H4 (cell line): ENCODE measurements around the gene ATXN1. TPM values are rescaled to one million over a fixed set of nuclear protein-coding genes. Genes with fewer than 3 reads are reported as not detected.

ENCODE experiments used
- DNase-seq: peaks from one replicate; pipeline ENCODE4 v3.0.0-alpha.2; 2015; ENCODE audit warnings: low spot score
- total RNA-seq: library from RNA; depleted of rRNA; stranded (reverse); fragments of >200 nt; shearing (Covaris generic); gene quantifications from 2 replicates; pipeline ENCODE4 v1.2.3, GENCODE V29; 2014

Gene ATXN1
- total RNA-seq, 1 experiment from 2014 or later: 18.9 TPM

DNA sequence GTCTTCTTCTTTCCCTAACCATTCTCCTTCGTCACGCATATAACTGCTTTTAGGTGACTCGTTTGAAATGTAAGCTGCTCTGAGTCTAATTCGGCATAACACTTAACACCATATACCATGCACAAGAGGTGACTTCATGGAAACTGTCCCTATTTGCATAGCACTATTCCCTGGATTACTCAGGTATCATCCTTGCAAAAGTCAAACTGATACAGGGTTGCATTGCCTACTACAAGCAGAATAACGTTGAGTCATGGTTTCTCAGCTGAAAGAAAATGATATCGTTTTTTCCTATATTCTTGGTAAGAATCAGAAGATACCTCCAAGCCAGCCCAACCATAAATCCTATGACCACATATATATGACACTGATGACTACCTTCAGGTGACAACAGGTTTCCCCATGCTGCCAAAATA, 227.5 kb downstream of the ATXN1 start:
- DNase-seq: no peak

DNA sequence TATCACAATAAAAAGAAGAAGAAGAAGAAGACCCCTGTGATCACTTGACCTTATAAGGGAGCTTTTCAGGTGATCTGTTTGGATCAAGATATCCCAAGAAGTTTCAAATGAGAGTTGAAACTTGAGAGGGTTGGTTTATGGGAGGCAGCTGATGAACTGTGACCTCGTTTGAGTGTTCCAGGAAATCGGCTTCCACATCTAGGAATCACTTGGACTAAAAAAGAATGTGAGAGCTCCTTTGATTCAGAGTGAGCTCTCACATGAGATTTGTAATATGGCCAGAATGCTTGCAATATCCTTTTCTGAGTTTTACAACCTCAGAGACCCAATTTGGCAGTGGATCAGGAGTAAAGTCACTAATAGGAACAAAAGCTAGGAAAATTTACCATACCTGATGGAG, 228.1 kb downstream of the ATXN1 start:
- DNase-seq: no peak

DNA sequence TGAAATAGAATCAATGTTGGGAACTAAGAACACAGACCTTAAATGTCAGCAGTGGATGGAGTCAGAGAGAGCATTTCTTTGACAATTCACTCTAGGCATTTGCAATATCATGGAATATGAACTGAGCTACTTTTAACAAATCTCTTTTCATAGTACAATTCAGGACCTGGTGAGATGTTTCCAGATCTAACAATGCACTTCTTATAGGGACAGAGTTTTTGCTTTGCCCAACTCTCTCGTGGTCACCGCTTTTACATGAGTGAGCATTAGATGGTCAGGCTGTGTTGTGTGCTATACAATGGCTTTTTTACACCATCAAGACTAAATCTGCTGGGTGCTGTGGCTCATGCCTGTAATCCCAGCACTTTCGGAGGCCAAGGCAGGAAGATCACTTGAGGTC, 233.6 kb downstream of the ATXN1 start:
- DNase-seq: no peak

DNA sequence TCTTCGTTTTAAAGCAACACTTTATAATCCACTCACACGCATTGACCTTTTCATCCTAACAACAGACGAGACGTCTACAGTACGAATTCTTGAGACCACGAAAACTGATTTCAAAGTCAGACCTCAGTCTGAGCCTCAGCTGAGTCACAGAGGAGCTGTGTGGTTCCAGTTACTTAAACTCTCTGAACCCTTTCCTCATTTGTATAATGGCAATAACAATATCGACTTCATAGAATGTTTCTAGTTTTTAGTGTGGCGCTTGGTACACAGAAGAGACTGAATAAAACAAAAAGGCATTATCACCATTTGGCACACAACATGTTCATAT, 236.9 kb downstream of the ATXN1 start:
- peak; percentile 25 for DNase-seq

DNA sequence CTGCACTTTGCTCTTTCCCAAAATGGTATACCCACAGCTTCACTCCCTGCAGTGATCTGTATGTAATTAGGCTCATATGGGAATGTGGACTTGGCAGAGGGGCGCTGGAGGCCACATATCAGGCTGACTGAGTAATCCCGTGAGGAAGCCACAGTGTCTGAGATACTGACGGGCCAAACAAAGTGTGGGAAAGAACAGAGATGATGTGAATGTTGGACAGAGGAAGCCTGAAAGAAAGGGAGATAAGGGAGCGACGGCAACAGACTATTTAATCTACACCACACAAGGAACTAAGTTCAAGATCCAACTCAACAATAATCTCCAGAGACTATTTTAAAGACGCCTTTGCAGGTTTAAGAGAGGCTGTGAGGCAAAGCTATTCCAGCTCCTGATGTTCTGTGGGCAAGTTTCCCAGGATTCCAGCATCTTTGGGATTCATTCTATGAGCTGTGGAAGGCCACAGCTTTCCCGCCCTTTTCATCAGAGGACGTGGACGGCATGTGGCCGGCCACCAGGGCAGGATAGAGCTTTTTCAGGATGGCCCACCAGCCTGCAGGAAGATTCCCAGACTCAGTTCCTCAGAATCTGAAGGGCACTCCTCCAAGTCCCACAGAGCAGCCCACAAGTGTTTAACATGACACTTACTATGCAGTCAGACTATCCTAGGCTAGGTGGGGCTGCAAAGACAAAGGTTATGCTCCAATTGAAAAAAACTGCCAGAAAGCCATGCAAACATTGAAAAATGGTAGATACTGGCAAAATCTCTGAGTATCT, 237.5 kb downstream of the ATXN1 start:
- peak; percentile 35 for DNase-seq

DNA sequence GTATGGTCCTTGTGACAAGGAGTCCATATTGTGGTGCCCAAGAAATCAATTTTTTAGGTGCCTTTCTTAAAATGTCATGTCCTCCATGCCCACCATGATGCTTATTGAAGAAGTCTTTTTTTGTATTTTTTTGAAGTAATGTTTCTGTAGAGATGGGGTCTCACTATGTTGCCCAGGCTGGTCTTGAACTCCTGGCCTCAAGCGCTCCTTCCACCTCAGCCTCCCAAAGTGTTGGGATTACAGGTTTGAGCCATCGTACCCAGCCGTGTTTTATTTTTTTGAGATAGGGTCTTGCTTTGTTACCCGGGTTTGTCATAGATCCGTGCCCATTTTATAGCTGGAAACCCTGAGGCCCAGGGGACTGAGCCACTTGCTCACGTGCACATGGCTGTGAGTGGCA, 238.3 kb downstream of the ATXN1 start:
- no peak for DNase-seq

DNA sequence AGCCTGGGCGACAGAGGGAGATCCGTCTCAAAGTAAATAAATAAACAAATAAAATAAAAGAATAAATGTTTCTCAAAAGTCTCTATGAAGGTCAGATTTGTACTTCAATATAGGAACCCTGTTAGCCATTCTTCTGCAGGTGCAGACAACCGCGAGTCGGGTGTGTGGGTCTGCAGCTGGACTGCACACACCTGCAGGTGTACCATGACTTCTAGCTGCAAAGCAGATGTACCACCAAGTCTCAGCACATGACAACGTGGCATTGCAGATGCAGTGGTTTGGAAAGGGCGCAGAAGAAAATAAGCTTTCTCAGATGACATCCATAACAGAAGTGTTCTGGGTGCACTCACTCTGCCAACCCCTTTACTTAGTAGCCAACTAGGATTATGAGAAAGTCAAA, 239.7 kb downstream of the ATXN1 start:
- no peak for DNase-seq

GRCh38 chr6:16519265-16520242, 241.7 kb downstream of the ATXN1 start:
- no peak for DNase-seq

DNA sequence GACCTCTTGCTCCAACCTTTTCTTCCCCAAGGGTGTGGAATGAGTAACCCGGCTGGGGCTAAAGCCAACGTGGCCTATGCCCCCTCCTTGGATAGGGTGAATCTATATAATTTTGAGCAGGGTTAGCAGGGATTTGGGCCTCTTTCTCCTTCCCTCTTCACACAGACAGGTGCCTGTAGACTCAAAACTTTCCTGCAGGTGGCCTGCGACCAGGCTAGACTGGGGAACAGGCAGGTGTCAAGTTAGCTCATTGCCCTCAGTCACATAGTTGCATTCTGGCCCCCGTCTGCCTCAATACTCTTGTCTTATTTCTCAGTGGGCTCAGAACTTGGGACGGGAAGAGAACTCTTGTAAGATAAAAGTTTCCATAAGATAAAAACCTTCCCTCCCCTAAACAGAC, 243.0 kb downstream of the ATXN1 start:
- DNase-seq: no peak

GRCh38 chr6:16514249-16514648, 247.0 kb downstream of the ATXN1 start:
- DNase-seq: peak; percentile 41

DNA sequence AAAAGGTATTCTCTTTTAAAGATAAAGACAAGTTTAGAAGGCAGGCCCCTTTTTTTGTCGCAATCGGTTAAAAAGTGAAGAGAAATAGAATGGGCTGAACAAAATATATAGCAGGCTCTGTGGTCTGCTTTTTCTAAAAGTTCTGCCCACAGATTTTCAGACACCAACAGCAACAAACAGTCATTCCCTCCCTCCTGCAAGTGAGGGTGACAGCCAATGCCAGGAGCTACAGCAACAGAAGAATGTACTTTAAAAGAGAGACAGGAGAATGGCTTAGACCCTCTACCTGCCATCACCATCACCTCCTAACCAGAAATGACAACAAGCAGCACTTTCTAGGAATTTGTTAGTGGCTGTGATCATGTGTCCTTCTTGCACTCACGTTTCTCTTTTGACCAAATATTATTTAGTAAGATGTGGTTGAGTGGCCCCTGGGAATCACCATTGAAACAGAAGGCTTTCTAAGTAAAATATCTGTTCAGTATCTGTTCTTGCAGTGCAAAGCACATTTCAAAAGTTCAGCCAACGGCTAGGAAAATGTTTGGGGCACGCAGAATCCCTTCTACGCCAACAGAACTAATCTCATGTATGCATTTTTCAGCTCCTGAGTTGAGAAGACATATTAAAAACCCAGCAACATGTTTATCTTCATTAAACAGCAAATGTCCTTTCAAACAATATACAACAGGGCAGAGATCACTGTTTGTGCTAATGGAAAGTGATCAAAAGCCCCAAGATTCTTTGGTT, 248.5 kb downstream of the ATXN1 start:
- DNase-seq: no peak

DNA sequence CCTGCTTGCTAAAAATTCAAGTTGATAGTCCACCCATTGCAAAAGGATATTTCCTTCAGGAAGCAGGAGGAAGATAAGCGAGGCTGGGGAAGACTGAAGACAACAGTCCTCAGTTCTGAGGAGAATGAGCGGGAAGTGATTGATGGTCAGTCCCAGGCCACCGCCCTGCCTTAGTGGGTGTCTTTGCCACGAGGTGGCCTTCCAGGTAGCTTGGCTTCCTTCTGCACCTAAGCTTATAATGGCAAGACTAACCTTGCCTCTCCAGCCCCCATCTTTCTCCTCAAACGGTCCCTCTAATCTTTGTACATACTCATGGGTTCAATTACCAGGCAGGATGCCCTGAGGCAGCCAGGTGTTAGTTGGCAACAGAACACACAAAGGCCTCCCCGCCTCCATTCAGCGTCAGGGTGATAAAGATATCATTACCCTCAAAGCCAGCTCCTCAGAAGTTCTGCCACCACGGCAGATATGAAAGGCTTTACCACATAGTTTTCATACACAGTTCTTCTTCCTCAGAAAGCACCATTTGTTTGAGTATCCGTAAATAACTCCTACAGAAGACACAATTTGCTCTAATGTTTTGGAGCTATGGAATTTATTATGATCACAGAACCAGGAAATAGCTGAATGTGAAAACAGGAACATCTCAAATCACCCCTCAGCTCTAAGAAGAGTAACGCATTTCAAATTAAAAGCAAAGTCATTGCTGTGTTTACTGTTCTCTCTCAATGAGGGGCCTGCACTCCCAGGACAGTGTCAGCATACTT, 249.4 kb downstream of the ATXN1 start:
- DNase-seq: no peak

DNA sequence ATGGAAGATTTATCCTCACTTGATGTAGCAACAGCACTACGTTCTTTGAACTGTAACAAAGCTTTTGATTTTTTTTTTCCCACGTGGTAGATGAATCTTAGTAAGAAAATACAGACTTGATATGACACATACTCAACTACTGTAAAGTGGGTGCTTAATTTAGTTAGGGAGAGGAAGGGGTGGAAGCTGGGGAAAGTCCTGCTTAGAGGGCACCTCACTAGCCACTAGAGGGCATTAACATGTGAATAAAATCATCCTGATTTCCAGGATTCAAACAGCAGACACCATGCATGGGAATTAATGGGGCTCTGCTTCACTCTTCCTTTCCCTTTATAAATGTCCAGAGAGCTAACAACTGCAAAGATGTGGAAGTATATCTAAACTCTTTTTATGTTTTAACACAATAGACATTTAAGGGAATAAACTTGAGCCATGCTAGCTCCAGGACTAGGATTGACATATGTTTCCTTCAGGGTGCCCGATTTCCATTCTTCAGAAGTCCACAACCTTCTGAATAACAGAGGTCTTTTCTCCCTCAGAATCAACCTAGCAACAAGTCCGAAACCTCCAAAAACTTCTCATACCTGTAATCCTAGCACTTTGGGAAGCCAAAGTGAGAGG, 250.1 kb downstream of the ATXN1 start:
- DNase-seq: peak; percentile 25

DNA sequence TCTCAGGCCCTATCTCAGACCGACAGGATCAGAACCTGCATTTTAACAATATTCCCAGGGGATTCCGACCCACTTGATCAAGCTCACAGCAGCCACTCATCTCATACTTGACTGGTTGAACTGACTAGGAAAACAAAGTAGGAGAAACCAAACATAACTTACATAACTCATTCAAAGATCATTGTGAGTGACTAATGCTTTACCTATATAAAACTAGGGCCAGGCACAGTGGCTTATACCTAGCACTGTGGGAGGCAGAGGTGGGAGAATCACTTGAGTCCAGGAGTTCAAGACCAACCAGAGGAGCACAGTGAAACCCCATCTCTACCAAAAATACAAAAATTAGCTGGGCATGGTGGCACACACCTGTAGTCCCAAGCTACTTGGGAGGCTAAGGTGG, 251.0 kb downstream of the ATXN1 start:
- DNase-seq: no peak

- DNase-seq: no peak
These were observed 252.3 kb downstream of the ATXN1 start for GRCh38 chr6:16508959-16509358.

- no peak for DNase-seq
These were observed 255.4 kb downstream of the ATXN1 start for GRCh38 chr6:16505711-16506357.

GRCh38 chr6:16504609-16505008, 256.7 kb downstream of the ATXN1 start:
- no peak for DNase-seq

GRCh38 chr6:16503970-16504415, 257.3 kb downstream of the ATXN1 start:
- no peak for DNase-seq

GRCh38 chr6:16503241-16503775, 258.0 kb downstream of the ATXN1 start:
- DNase-seq: no peak

GRCh38 chr6:16498957-16499356, 262.3 kb downstream of the ATXN1 start:
- DNase-seq: no peak
